ENCODE measurements around the gene LYSMD2. TPM values are rescaled to one million over a fixed set of nuclear protein-coding genes. Genes with fewer than 3 reads are reported as not detected.

The LYSMD2 gene
- total and polyA plus RNA-seq, 9 of the 15 experiments (the other 6 are each of a cell fraction or from before 2014, with no cell fraction given), result 4.3 to 30.3 (median 9.8) TPM

- TF ChIP-seq ZNF318 (IDR thresholded peaks at IDR 0.05; ENCODE audit: borderline replicate concordance in 1 of 2, low read depth in 1 of 2) (no peak), NR2C2 (CRISPR knock-in tag; IDR thresholded peaks at IDR 0.05) (peak; percentile 79), NR2C2 (tag; IDR thresholded peaks at IDR 0.05) (peak; percentile 30; the same call in 1 of the 2 replicates), SREBF1 (IDR thresholded peaks at IDR 0.05; ENCODE audit: borderline replicate concordance, low read depth, low read length) (peak; percentile 71; the same call in 1 of the 2 replicates), MCM2 (IDR thresholded peaks at IDR 0.05; ENCODE audit: low read depth) (no peak), POLR3G (IDR thresholded peaks at IDR 0.05; ENCODE audit: extremely low read depth, insufficient read length, insufficient replicate concordance) (no peak), ARNT (IDR thresholded peaks at IDR 0.05) (no peak; a peak in 1 of 4 replicates), ZNF263 (CRISPR knock-in tag; IDR thresholded peaks at IDR 0.05; ENCODE audit: borderline replicate concordance) (peak; percentile 80; the same call in 1 of the 2 replicates), ZBTB40 (IDR thresholded peaks at IDR 0.05) (peak; percentile 79), ZBTB40 (CRISPR knock-in tag; IDR thresholded peaks at IDR 0.05) (peak; percentile 59)
These were observed 56.0 kb downstream of the LYSMD2 start, which contains the start of gene SCG3 (continued) for GRCh38 chr15:51681303-51681963.

Measured in K562 (cell line).